Smooth muscle cell (in vitro differentiated cells): ENCODE results near the gene INSM1. TPM values are rescaled to one million over a fixed set of nuclear protein-coding genes. Genes with fewer than 3 reads are reported as not detected.

Experiments used
- DNase-seq: peaks from one replicate; lab custom pipeline; 2025; ENCODE audit not compliant: unreplicated experiment; lab: John Stamatoyannopoulos, UW
- H2AFZ ChIP-seq: fragments of 200-600 bp; sonication (generic); 2 replicates; pipeline ENCODE4 v1.6.0; 2016; ENCODE audit warnings: antibody characterized with exemption, low read depth, mild to moderate bottlenecking
- H3F3A ChIP-seq: fragments of 200-600 bp; sonication (generic); 2 replicates; pipeline ENCODE4 v1.6.0; 2017; ENCODE audit warnings: antibody characterized with exemption, low read depth
- H3K27ac ChIP-seq: fragments of 200-600 bp; sonication (generic); 2 replicates; pipeline ENCODE4 v1.5.1; 2016; ENCODE audit warnings: low read depth, mild to moderate bottlenecking
- H3K27me3 ChIP-seq: fragments of 200-600 bp; sonication (generic); 2 replicates; pipeline ENCODE4 v1.6.1; 2016; ENCODE audit warnings: low read depth, mild to moderate bottlenecking
- H3K36me3 ChIP-seq: fragments of 200-600 bp; sonication (generic); 2 replicates; pipeline ENCODE4 v1.5.1; 2016; ENCODE audit warnings: low read depth
- H3K4me1 ChIP-seq: fragments of 200-600 bp; sonication (generic); 2 replicates; pipeline ENCODE4 v1.5.1; 2016; ENCODE audit warnings: low read depth
- H3K4me2 ChIP-seq: fragments of 200-600 bp; sonication (generic); 2 replicates; pipeline ENCODE4 v1.6.0; 2016; ENCODE audit warnings: mild to moderate bottlenecking
- H3K4me3 ChIP-seq: fragments of 200-600 bp; sonication (generic); 2 replicates; pipeline ENCODE4 v1.5.1; 2016; ENCODE audit warnings: mild to moderate bottlenecking
- H3K79me2 ChIP-seq: fragments of 200-600 bp; sonication (generic); 2 replicates; pipeline ENCODE4 v1.6.0; 2016; ENCODE audit warnings: low read depth, mild to moderate bottlenecking
- H3K9ac ChIP-seq: fragments of 200-600 bp; sonication (generic); 2 replicates; pipeline ENCODE4 v1.6.0; 2016; ENCODE audit warnings: low read depth
- H3K9me3 ChIP-seq: fragments of 200-600 bp; sonication (generic); replicated peaks from 2 replicates; pipeline ENCODE4 v1.5.1; 2016; ENCODE audit warnings: low read depth
- H4K20me1 ChIP-seq: fragments of 200-600 bp; sonication (generic); 2 replicates; pipeline ENCODE4 v1.6.0; 2016; ENCODE audit warnings: low read depth
- WGBS: methylation state at CpG from one replicate; pipeline ENCODE4 v1.1.7; 2016; ENCODE audit warnings: low lambda C conversion rate; 5-methylcytosine and 5-hydroxymethylcytosine counted together
- polyA plus RNA-seq: library from polyadenylated mRNA; unstranded; fragments of >200 nt; fragmentation: Nextera tagmentation; extraction: Ambion mirVana; gene quantifications from 2 replicates; pipeline ENCODE4 v1.2.1, GENCODE V29; 2016
- total RNA-seq: library from RNA; depleted of rRNA; stranded (reverse); fragments of >200 nt; gene quantifications from 2 replicates; pipeline ENCODE4 v1.2.3, GENCODE V29; 2014
- TF ChIP-seq, protein P1 (sequence below): fragments of 200-600 bp; sonication (generic); IDR thresholded peaks from 2 replicates; pipeline ENCODE4 v1.5.1; 2017; ENCODE audit warnings: borderline replicate concordance, mild to moderate bottlenecking, antibody characterized with exemption; ENCODE audit not compliant: insufficient read depth, poor library complexity, severe bottlenecking

INSM1 gene
- total and polyA plus RNA-seq, 2 experiments from 2014 or later = not detected

DNA sequence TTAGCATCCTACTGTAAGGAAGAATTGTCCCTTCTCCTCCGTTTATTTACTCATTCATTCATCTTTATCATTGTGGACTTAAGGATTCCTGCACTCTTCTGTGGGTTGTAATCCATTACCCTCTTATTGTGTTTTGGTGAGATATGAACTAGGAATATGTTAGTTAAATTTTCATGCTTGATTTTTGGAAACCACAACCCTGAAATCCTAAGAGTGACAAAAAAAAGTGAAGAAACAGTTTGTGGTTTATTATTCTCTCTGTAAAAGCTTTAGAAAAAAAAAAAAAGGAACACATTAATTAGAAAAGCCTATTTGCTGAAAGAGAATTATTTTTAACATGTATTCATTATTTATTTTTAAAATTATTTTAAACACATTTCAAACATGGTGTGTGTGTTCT is 36.7 kb upstream of the INSM1 start:
- Histone ChIP-seq H3K27ac (no peak overlapping the region), H4K20me1 (no peaks in the 10 kb centered on the region), H3F3A (no peaks in the 10 kb centered on the region), H3K4me1 (no peaks in the 10 kb centered on the region), H3K79me2 (no peaks in the 10 kb centered on the region), H3K27me3 (peaks cover 4% of the 10 kb centered on the region), H3K4me2 (no peak overlapping the region), H2AFZ (no peak overlapping the region), H3K9ac (no peak overlapping the region), H3K4me3 (no peak overlapping the region), H3K36me3 (no peaks in the 10 kb centered on the region), H3K9me3 (no peaks in the 10 kb centered on the region)
- TF ChIP-seq, protein P1, sequence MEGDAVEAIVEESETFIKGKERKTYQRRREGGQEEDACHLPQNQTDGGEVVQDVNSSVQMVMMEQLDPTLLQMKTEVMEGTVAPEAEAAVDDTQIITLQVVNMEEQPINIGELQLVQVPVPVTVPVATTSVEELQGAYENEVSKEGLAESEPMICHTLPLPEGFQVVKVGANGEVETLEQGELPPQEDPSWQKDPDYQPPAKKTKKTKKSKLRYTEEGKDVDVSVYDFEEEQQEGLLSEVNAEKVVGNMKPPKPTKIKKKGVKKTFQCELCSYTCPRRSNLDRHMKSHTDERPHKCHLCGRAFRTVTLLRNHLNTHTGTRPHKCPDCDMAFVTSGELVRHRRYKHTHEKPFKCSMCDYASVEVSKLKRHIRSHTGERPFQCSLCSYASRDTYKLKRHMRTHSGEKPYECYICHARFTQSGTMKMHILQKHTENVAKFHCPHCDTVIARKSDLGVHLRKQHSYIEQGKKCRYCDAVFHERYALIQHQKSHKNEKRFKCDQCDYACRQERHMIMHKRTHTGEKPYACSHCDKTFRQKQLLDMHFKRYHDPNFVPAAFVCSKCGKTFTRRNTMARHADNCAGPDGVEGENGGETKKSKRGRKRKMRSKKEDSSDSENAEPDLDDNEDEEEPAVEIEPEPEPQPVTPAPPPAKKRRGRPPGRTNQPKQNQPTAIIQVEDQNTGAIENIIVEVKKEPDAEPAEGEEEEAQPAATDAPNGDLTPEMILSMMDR = no peak
- WGBS = 64% methylated on average over 1 of the region's 1 CpG
- DNase-seq = no peak

DNA sequence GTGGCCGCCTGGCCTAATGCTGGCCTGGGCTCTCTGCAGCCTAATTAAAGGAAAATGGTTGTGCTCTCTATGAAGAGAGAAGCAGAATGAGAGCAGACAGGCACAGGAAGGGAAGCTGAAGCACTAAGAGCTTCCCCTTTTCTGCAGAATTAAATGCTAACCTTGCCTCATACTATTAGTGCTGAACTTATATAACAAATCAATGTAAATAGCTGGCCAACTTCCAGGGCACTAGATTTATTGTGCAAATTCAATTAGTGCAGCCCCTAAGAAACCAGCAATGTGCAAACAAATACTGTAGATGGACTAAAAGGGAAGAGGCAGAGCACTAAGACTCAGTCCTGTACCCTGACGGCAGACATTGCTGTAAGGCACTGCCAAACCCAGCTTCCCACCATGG is 36.1 kb upstream of the INSM1 start:
- Histone ChIP-seq H3K27me3 (peaks cover 4% of the 10 kb centered on the region), H3K4me2 (no peak overlapping the region), H3K36me3 (no peaks in the 10 kb centered on the region), H3K9me3 (no peaks in the 10 kb centered on the region), H3K79me2 (no peaks in the 10 kb centered on the region), H2AFZ (no peak overlapping the region), H3F3A (no peaks in the 10 kb centered on the region), H4K20me1 (no peaks in the 10 kb centered on the region), H3K27ac (no peak overlapping the region), H3K9ac (no peak overlapping the region), H3K4me1 (no peaks in the 10 kb centered on the region), H3K4me3 (no peak overlapping the region)
- DNase-seq = no peak
- 83% methylated on average over 2 of the region's 2 CpGs for WGBS
- TF ChIP-seq, protein P1 = no peak

DNA sequence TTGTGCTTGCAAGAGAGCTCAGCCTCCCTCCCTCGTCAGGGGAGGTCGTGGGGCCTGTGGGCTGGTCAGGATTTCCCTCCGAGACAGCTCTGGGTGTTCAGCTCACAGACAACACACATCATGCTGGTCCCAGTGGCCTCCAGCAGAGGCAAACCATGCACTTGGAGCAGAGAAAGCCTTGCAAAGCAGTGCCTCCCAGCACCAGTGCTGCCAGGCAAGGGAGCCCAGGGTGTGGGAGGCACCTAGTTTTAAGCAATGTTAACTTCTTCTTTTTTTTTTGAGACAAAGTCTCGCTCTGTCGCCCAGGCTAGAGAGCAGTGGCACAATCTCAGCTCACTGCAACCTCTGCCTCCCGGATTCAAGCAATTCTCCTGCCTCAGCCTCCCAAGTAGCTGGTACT is 34.0 kb upstream of the INSM1 start:
- H3K79me2 ChIP-seq = no peaks in the 10 kb centered on the region
- H3F3A ChIP-seq = no peaks in the 10 kb centered on the region
- H3K4me2 ChIP-seq = no peak overlapping the region
- no peak overlapping the region for H3K27ac ChIP-seq
- no peak overlapping the region for H2AFZ ChIP-seq
- no peaks in the 10 kb centered on the region for H3K9me3 ChIP-seq
- no peaks in the 10 kb centered on the region for H3K36me3 ChIP-seq
- TF ChIP-seq, protein P1 = no peak
- H3K27me3 ChIP-seq = peaks cover 4% of the 10 kb centered on the region
- H3K4me1 ChIP-seq = no peaks in the 10 kb centered on the region
- no peaks in the 10 kb centered on the region for H4K20me1 ChIP-seq
- H3K9ac ChIP-seq = no peak overlapping the region
- 81% methylated on average over 6 of the region's 6 CpGs for WGBS
- no peak overlapping the region for H3K4me3 ChIP-seq
- no peak for DNase-seq

DNA sequence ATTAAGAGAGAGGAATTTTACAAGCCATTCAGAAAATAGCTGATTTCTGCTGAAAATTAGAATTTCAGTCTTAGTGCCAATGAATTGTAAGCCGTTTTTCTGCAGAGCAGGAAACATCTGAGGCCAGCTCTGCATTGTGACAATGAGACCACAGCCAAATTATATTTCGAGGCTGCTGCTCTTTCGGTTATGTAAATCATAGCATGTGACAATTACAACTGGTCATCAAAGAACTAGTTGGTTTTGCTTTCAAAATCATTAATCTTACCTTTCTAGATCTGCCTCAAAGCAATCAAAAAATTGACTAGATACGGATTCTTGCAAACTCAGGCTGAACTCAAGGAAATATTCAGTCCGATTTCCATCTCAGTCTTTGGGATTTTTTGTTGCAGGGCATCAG is 33.4 kb upstream of the INSM1 start:
- no peaks in the 10 kb centered on the region for H3K36me3 ChIP-seq
- DNase-seq = no peak
- H3K4me3 ChIP-seq = no peak overlapping the region
- no peak overlapping the region for H2AFZ ChIP-seq
- H3F3A ChIP-seq = no peaks in the 10 kb centered on the region
- no peaks in the 10 kb centered on the region for H3K4me1 ChIP-seq
- H4K20me1 ChIP-seq = no peaks in the 10 kb centered on the region
- H3K4me2 ChIP-seq = no peak overlapping the region
- H3K79me2 ChIP-seq = no peaks in the 10 kb centered on the region
- TF ChIP-seq, protein P1 = no peak
- 84% methylated on average over 5 of the region's 5 CpGs for WGBS
- no peak overlapping the region for H3K9ac ChIP-seq
- H3K27me3 ChIP-seq = peaks cover 4% of the 10 kb centered on the region
- H3K27ac ChIP-seq = no peak overlapping the region
- H3K9me3 ChIP-seq = no peaks in the 10 kb centered on the region
